Measurements from ENCODE around the gene NAP1L1.

DNA sequence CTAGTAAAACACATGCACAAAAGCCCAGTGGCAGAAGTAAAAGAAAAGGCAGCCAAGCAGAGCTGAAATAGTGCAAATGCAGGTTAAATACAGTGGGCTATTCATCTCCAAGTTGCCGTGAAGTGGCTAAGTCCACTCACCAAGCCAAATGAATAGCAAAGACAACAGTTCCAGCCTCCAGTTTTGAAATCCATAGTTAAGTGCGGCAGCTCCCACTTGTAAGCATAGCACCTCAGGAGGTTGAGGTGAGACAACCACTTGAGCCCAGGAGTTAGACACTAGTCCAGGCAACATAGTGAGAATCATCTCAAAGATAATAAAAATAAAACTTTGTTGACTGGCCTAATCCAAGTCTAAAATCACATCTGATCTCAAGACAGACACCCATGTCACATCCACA is 43.1 kb downstream of the NAP1L1 start:
- TF ChIP-seq POLR2AphosphoS5 (IDR thresholded peaks at IDR 0.05), result no peak
- TF ChIP-seq, protein P1, sequence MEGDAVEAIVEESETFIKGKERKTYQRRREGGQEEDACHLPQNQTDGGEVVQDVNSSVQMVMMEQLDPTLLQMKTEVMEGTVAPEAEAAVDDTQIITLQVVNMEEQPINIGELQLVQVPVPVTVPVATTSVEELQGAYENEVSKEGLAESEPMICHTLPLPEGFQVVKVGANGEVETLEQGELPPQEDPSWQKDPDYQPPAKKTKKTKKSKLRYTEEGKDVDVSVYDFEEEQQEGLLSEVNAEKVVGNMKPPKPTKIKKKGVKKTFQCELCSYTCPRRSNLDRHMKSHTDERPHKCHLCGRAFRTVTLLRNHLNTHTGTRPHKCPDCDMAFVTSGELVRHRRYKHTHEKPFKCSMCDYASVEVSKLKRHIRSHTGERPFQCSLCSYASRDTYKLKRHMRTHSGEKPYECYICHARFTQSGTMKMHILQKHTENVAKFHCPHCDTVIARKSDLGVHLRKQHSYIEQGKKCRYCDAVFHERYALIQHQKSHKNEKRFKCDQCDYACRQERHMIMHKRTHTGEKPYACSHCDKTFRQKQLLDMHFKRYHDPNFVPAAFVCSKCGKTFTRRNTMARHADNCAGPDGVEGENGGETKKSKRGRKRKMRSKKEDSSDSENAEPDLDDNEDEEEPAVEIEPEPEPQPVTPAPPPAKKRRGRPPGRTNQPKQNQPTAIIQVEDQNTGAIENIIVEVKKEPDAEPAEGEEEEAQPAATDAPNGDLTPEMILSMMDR (IDR thresholded peaks at IDR 0.05), result no peak

Measured in esophagus muscularis mucosa (tissue), 3 donors.